ENCODE data around the gene BICD2.

GRCh38 chr9:92737611-92738299, 26.9 kb downstream of the BICD2 start:
- TF ChIP-seq POLR2A (IDR thresholded peaks at IDR 0.05), result no peak
- TF ChIP-seq CTCF (IDR thresholded peaks at IDR 0.05), result no peak
- TF ChIP-seq POLR2AphosphoS5 (IDR thresholded peaks at IDR 0.05), result no peak
- no peak for TF ChIP-seq EP300 (IDR thresholded peaks at IDR 0.05)

Measured in suprapubic skin (tissue), 4 donors.